Stimulated activated naive CD8-positive, alpha-beta T cell treated with anti-CD3 and anti-CD28 coated beads, Interleukin-15, Interleukin-2, amounts not matched to agents 100 ng/mL and 50 ng/mL, for 24 hours (primary cell): ENCODE data around the gene NRM.
A peak's percentile ranks its signal among the peaks of the same experiment; 100 is the strongest.

ENCODE experiments used
- H3K27ac Mint-ChIP-seq: one replicate; pipeline ENCODE4 v1.8.0; 2021; ENCODE audit warnings: mild to moderate bottlenecking, mixed read lengths
- H3K27me3 Mint-ChIP-seq: one replicate; pipeline ENCODE4 v1.8.0; 2021; ENCODE audit warnings: mixed read lengths
- H3K36me3 Mint-ChIP-seq: one replicate; pipeline ENCODE4 v1.8.0; 2021; ENCODE audit warnings: low read depth, mixed read lengths
- H3K4me1 Mint-ChIP-seq: one replicate; pipeline ENCODE4 v1.8.0; 2021; ENCODE audit warnings: low read depth, mixed read lengths
- H3K4me3 Mint-ChIP-seq: one replicate; pipeline ENCODE4 v1.8.0; 2021; ENCODE audit warnings: mild to moderate bottlenecking, mixed read lengths
- H3K9me3 Mint-ChIP-seq: one replicate; pipeline ENCODE4 v1.8.0; 2021; ENCODE audit warnings: mixed read lengths

The NRM gene

GRCh38 chr6:30711758-30712380 lies 21.1 kb upstream of the NRM start:
- peaks cover 78% of the 10 kb centered on the region for H3K36me3 Mint-ChIP-seq
- no peak overlapping the region for H3K27ac Mint-ChIP-seq
- H3K4me3 Mint-ChIP-seq, result no peak overlapping the region
- H3K4me1 Mint-ChIP-seq, result peaks cover 35% of the 10 kb centered on the region
- H3K27me3 Mint-ChIP-seq, result no peaks in the 10 kb centered on the region
- no peaks in the 10 kb centered on the region for H3K9me3 Mint-ChIP-seq

- Mint-ChIP-seq H3K4me1 (peaks cover 15% of the 10 kb centered on the region), H3K36me3 (peaks cover 73% of the 10 kb centered on the region), H3K9me3 (no peaks in the 10 kb centered on the region), H3K27me3 (no peaks in the 10 kb centered on the region), H3K27ac (peak overlapping the region; percentile 1), H3K4me3 (no peak overlapping the region)
These were observed 18.5 kb upstream of the NRM start for GRCh38 chr6:30709101-30709868.

GRCh38 chr6:30707281-30707850 lies 16.6 kb upstream of the NRM start:
- H3K36me3 Mint-ChIP-seq, result peaks cover 74% of the 10 kb centered on the region
- H3K4me3 Mint-ChIP-seq, result no peak overlapping the region
- H3K27me3 Mint-ChIP-seq, result no peaks in the 10 kb centered on the region
- H3K9me3 Mint-ChIP-seq, result no peaks in the 10 kb centered on the region
- peaks cover 11% of the 10 kb centered on the region for H3K4me1 Mint-ChIP-seq
- peak overlapping the region; percentile 2 for H3K27ac Mint-ChIP-seq

GRCh38 chr6:30705620-30706019 lies 14.8 kb upstream of the NRM start:
- H3K36me3 Mint-ChIP-seq, result peaks cover 59% of the 10 kb centered on the region
- no peak overlapping the region for H3K27ac Mint-ChIP-seq
- H3K4me1 Mint-ChIP-seq, result no peaks in the 10 kb centered on the region
- H3K9me3 Mint-ChIP-seq, result no peaks in the 10 kb centered on the region
- no peaks in the 10 kb centered on the region for H3K27me3 Mint-ChIP-seq
- no peak overlapping the region for H3K4me3 Mint-ChIP-seq

- H3K27me3 Mint-ChIP-seq, result no peaks in the 10 kb centered on the region
- H3K4me1 Mint-ChIP-seq, result no peaks in the 10 kb centered on the region
- H3K27ac Mint-ChIP-seq, result no peak overlapping the region
- H3K9me3 Mint-ChIP-seq, result no peaks in the 10 kb centered on the region
- H3K36me3 Mint-ChIP-seq, result peaks cover 62% of the 10 kb centered on the region
- H3K4me3 Mint-ChIP-seq, result no peak overlapping the region
These were observed 13.0 kb upstream of the NRM start for GRCh38 chr6:30703821-30704220.

GRCh38 chr6:30703011-30703410 lies 12.2 kb upstream of the NRM start:
- H3K9me3 Mint-ChIP-seq, result no peaks in the 10 kb centered on the region
- H3K36me3 Mint-ChIP-seq, result peaks cover 58% of the 10 kb centered on the region
- H3K27me3 Mint-ChIP-seq, result no peaks in the 10 kb centered on the region
- no peaks in the 10 kb centered on the region for H3K4me1 Mint-ChIP-seq
- no peak overlapping the region for H3K4me3 Mint-ChIP-seq
- no peak overlapping the region for H3K27ac Mint-ChIP-seq

GRCh38 chr6:30700340-30700739 lies 9.6 kb upstream of the NRM start:
- no peaks in the 10 kb centered on the region for H3K4me1 Mint-ChIP-seq
- no peaks in the 10 kb centered on the region for H3K27me3 Mint-ChIP-seq
- no peak overlapping the region for H3K4me3 Mint-ChIP-seq
- no peaks in the 10 kb centered on the region for H3K9me3 Mint-ChIP-seq
- peaks cover 42% of the 10 kb centered on the region for H3K36me3 Mint-ChIP-seq
- H3K27ac Mint-ChIP-seq, result no peak overlapping the region

GRCh38 chr6:30696432-30696831 lies 5.6 kb upstream of the NRM start:
- Mint-ChIP-seq H3K4me3 (no peak overlapping the region), H3K27me3 (no peaks in the 10 kb centered on the region), H3K4me1 (peaks cover 4% of the 10 kb centered on the region), H3K27ac (no peak overlapping the region), H3K9me3 (no peaks in the 10 kb centered on the region), H3K36me3 (peaks cover 13% of the 10 kb centered on the region)

GRCh38 chr6:30691208-30691847 lies 544 bp upstream of the NRM start:
- Mint-ChIP-seq H3K4me3 (peak overlapping the region; percentile 95), H3K4me1 (peaks cover 41% of the 10 kb centered on the region), H3K27ac (peak overlapping the region; percentile 55), H3K27me3 (no peaks in the 10 kb centered on the region), H3K9me3 (no peaks in the 10 kb centered on the region), H3K36me3 (no peaks in the 10 kb centered on the region)

- H3K9me3 Mint-ChIP-seq, result no peaks in the 10 kb centered on the region
- H3K27me3 Mint-ChIP-seq, result no peaks in the 10 kb centered on the region
- peak overlapping the region; percentile 88 for H3K27ac Mint-ChIP-seq
- peaks cover 8% of the 10 kb centered on the region for H3K36me3 Mint-ChIP-seq
- peak overlapping the region; percentile 95 for H3K4me3 Mint-ChIP-seq
- peaks cover 41% of the 10 kb centered on the region for H3K4me1 Mint-ChIP-seq
These were observed 799 bp downstream of the NRM start for GRCh38 chr6:30689985-30690384.

GRCh38 chr6:30689022-30689865 lies 1.5 kb downstream of the NRM start:
- Mint-ChIP-seq H3K27me3 (no peaks in the 10 kb centered on the region), H3K27ac (peak overlapping the region; percentile 95), H3K4me3 (peak overlapping the region; percentile 97), H3K9me3 (no peaks in the 10 kb centered on the region), H3K36me3 (peaks cover 13% of the 10 kb centered on the region), H3K4me1 (peaks cover 41% of the 10 kb centered on the region)

- peak overlapping the region; percentile 95 for H3K27ac Mint-ChIP-seq
These were observed 2.2 kb downstream of the NRM start for GRCh38 chr6:30688569-30688968.

GRCh38 chr6:30687659-30688431 lies 2.9 kb downstream of the NRM start:
- Mint-ChIP-seq H3K27me3 (no peaks in the 10 kb centered on the region), H3K4me1 (peaks cover 41% of the 10 kb centered on the region), H3K27ac (peak overlapping the region; percentile 95), H3K9me3 (no peaks in the 10 kb centered on the region), H3K4me3 (peak overlapping the region; percentile 97), H3K36me3 (peaks cover 27% of the 10 kb centered on the region)

More at GRCh38 chr6:30688569-30688968, 2.2 kb downstream of the NRM start:
- H3K4me3 Mint-ChIP-seq, result peak overlapping the region; percentile 97
- peaks cover 41% of the 10 kb centered on the region for H3K4me1 Mint-ChIP-seq
- H3K9me3 Mint-ChIP-seq, result no peaks in the 10 kb centered on the region
- peaks cover 20% of the 10 kb centered on the region for H3K36me3 Mint-ChIP-seq
- no peaks in the 10 kb centered on the region for H3K27me3 Mint-ChIP-seq
